Panc1 (cell line): Measurements from ENCODE around the gene KERA. TPM values are rescaled to one million over a fixed set of nuclear protein-coding genes. Genes with fewer than 3 reads are reported as not detected.

Source experiments
- ATAC-seq: fragments of 200-7000 bp; cut with Tn5 transposase; 2 replicates; pipeline ENCODE4 v1.9.1; 2020; ENCODE audit warnings: mild to moderate bottlenecking, moderate library complexity
- BruUV-seq: library from RNA; stranded (reverse); fragments of 400-500 nt; replicated peaks from 2 replicates; lab custom pipeline; 2021; lab: Mats Ljungman, UMichigan
- CTCF ChIA-PET: fragments of 300-600 bp; sonication (Branson Sonifier 250); formaldehyde crosslinking; loops from one replicate; lab custom pipeline; 2022; ENCODE audit warnings: antibody characterized with exemption; lab: Charles Lee
- POLR2A ChIA-PET: fragments of 300-600 bp; sonication (Branson Sonifier 250); formaldehyde crosslinking; loops from one replicate; lab custom pipeline; 2022; ENCODE audit warnings: antibody characterized with exemption; lab: Charles Lee
- DNase-seq: peaks from one replicate; pipeline ENCODE4 v3.0.0-alpha.2; 2010; ENCODE audit warnings: low read depth, low spot score
- H3K27ac ChIP-seq: 2 replicates; pipeline ENCODE4 v1.5.1; 2011; ENCODE audit warnings: mild to moderate bottlenecking, low read length, inconsistent platforms
- H3K27me3 ChIP-seq: fragments of 200-500 bp; sonication (Bioruptor generic); 2 replicates; pipeline ENCODE4 v1.6.0; 2014; ENCODE audit warnings: low read length, inconsistent platforms; ENCODE audit not compliant: control insufficient read depth, insufficient read depth
- H3K36me3 ChIP-seq: fragments of 200-500 bp; sonication (Bioruptor generic); 2 replicates; pipeline ENCODE4 v1.5.1; 2014; ENCODE audit warnings: inconsistent platforms, mild to moderate bottlenecking, low read length, moderate library complexity; ENCODE audit not compliant: control insufficient read depth, insufficient read depth
- H3K4me1 ChIP-seq: 2 replicates; pipeline ENCODE4 v1.5.1; 2011; ENCODE audit warnings: inconsistent platforms, mild to moderate bottlenecking, low read length, moderate library complexity; ENCODE audit not compliant: control insufficient read depth, insufficient read depth
- H3K4me3 ChIP-seq, 2 experiments: 2 replicates each; pipeline ENCODE4 v1.5.1; 2011 to 2012; ENCODE audit warnings: low read depth in 2 of 2, low read length in 2 of 2, mild to moderate bottlenecking in 2 of 2, inconsistent platforms in 1 of 2, moderate library complexity in 1 of 2
- H3K9me3 ChIP-seq: fragments of 200-500 bp; sonication (Bioruptor generic); 2 replicates; pipeline ENCODE4 v1.5.1; 2014; ENCODE audit warnings: low read depth, mild to moderate bottlenecking, inconsistent platforms, low read length, moderate library complexity; ENCODE audit not compliant: control insufficient read depth, insufficient read depth
- CTCF ChIP-seq: fragments of 450-650 bp; IDR thresholded peaks from 2 replicates; pipeline ENCODE4 v1.5.1; 2017; ENCODE audit warnings: mild to moderate bottlenecking
- POLR2AphosphoS5 ChIP-seq: IDR thresholded peaks from 2 replicates; pipeline ENCODE4 v1.6.1; 2012; ENCODE audit warnings: mild to moderate bottlenecking, low read depth, low read length, moderate library complexity
- REST ChIP-seq, 2 experiments: IDR thresholded peaks; 2 replicates each; pipeline ENCODE4 v1.6.1; 2011 to 2012; ENCODE audit warnings: low read depth in 2 of 2, control low read depth in 1 of 2, low read length in 1 of 2, mild to moderate bottlenecking in 1 of 2, moderate library complexity in 1 of 2; ENCODE audit not compliant: insufficient read depth in 1 of 2
- SIN3A ChIP-seq: IDR thresholded peaks from 2 replicates; pipeline ENCODE4 v1.6.1; 2012; ENCODE audit warnings: low read depth, mild to moderate bottlenecking, low read length, moderate library complexity, borderline replicate concordance; ENCODE audit not compliant: insufficient read depth
- TCF7L2 ChIP-seq: IDR thresholded peaks from 2 replicates; pipeline ENCODE4 v1.6.1; 2011; ENCODE audit warnings: mild to moderate bottlenecking, low read depth, low read length, inconsistent platforms
- in situ Hi-C: cut with HindIII; loops from 2 replicates; pipeline ENCODE4 v1.10.0; 2016; ENCODE audit warnings: low sequenced_read_pairs, low pct_unique_long_range_greater_than_20kb
- intact Hi-C: fragments of 100-400 bp; cut with micrococcal nuclease; formaldehyde crosslinking; loops from one replicate; pipeline ENCODE4 v1.10.0; 2022; ENCODE audit not compliant: unreplicated experiment
- total RNA-seq: library from RNA; stranded (reverse); gene quantifications from one replicate; pipeline ENCODE4 v1.2.1, GENCODE V29; 2021; ENCODE audit not compliant: unreplicated experiment

The KERA gene
- total RNA-seq, 1 experiment from 2014 or later: not detected

GRCh38 chr12:91099341-91099740, 41.5 kb upstream of the KERA start:
- POLR2A ChIA-PET: no interaction called here
- H3K36me3 ChIP-seq: no peaks in the 10 kb centered on the region
- no peaks in the 10 kb centered on the region for H3K9me3 ChIP-seq
- BruUV-seq: no TSS peak
- H3K4me3 ChIP-seq: no peak overlapping the region
- intact Hi-C loops (no loop called here), in situ Hi-C loops (no loop called here)
- H3K4me1 ChIP-seq: no peaks in the 10 kb centered on the region
- TF ChIP-seq POLR2AphosphoS5 (no peak), TCF7L2 (no peak), SIN3A (no peak), CTCF (no peak), REST (IDR thresholded peaks at IDR 0.05; ENCODE audit: insufficient read depth in 1 of 2, low read depth in 2 of 2, low read length in 1 of 2) (no peak)
- H3K27ac ChIP-seq: no peak overlapping the region
- CTCF ChIA-PET: no interaction called here
- ATAC-seq (no peak), DNase-seq (no peak)
- no peaks in the 10 kb centered on the region for H3K27me3 ChIP-seq

GRCh38 chr12:91098941-91099340, 41.1 kb upstream of the KERA start:
- Histone ChIP-seq H3K4me1 (no peaks in the 10 kb centered on the region), H3K27me3 (no peaks in the 10 kb centered on the region), H3K9me3 (no peaks in the 10 kb centered on the region), H3K36me3 (no peaks in the 10 kb centered on the region), H3K4me3 (no peak overlapping the region), H3K27ac (no peak overlapping the region)
- DNase-seq (no peak), ATAC-seq (no peak)
- TF ChIP-seq CTCF (no peak), TCF7L2 (no peak), SIN3A (no peak), POLR2AphosphoS5 (no peak), REST (IDR thresholded peaks at IDR 0.05; ENCODE audit: insufficient read depth in 1 of 2, low read depth in 2 of 2, low read length in 1 of 2) (no peak)
- in situ Hi-C loops (no loop called here), intact Hi-C loops (no loop called here)
- POLR2A ChIA-PET: no interaction called here
- no TSS peak for BruUV-seq
- CTCF ChIA-PET: no interaction called here
